ENCODE measurements around the gene SLC9C1.

Gene SLC9C1

DNA sequence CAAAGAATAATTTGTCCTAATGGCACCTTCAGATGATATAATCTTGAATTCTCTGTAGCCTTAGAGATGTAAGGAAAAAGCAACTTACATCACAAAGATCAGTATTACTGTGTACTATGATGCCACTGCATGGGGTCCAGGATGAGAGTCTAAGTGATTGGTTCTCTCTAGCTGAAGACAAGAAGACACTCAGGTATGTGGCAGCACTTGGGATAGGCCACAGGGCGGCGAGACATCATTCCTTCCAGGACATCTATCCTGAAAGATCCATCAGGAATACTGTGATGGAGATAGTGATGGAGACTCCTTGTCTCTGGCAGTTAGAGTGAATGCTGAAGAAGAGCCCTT lies 41.4 kb upstream of the SLC9C1 start:
- H3K4me3 ChIP-seq (ENCODE audit: low read depth, low read length): no peak overlapping the region
- no peak for DNase-seq (ENCODE audit: low read depth)
- TF ChIP-seq, protein P1, sequence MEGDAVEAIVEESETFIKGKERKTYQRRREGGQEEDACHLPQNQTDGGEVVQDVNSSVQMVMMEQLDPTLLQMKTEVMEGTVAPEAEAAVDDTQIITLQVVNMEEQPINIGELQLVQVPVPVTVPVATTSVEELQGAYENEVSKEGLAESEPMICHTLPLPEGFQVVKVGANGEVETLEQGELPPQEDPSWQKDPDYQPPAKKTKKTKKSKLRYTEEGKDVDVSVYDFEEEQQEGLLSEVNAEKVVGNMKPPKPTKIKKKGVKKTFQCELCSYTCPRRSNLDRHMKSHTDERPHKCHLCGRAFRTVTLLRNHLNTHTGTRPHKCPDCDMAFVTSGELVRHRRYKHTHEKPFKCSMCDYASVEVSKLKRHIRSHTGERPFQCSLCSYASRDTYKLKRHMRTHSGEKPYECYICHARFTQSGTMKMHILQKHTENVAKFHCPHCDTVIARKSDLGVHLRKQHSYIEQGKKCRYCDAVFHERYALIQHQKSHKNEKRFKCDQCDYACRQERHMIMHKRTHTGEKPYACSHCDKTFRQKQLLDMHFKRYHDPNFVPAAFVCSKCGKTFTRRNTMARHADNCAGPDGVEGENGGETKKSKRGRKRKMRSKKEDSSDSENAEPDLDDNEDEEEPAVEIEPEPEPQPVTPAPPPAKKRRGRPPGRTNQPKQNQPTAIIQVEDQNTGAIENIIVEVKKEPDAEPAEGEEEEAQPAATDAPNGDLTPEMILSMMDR (IDR thresholded peaks at IDR 0.05; ENCODE audit: control insufficient read depth, extremely low read depth, insufficient read depth): no peak

DNA sequence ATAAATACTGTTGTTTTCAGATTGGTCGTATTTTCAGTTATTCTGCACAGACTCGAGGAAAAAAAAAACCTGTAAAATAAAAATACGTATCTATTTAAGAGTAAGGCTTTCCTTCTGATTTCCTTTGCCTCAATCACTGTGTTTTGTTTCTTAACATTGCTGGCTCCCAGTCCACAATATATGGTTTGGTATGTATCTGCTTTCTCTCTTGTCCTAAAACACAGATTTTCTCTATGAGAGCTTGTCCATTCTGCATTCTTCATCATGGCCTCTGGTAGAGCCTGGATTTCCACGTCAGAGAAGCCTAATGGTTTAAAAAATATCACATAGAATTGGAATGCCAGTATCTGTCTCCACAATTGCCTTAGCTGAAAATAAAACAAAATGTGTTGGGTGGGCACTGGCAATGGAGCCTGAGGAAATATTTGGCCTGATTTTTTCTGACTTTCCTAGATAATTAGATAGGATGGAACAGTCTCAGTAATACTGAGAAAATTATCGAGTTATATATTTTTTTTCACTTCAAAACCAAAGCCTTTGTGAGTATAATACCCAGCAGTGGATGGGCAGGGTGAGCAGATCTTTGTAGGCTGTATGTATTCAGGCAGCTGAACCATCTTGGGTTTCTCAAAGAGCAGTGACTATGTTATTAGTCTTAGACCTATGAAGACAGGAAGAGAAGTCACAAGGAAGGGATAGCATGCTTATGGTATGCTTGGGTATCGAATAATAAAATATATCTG lies 40.8 kb upstream of the SLC9C1 start:
- H3K4me3 ChIP-seq (ENCODE audit: low read depth, low read length): no peak overlapping the region

DNA sequence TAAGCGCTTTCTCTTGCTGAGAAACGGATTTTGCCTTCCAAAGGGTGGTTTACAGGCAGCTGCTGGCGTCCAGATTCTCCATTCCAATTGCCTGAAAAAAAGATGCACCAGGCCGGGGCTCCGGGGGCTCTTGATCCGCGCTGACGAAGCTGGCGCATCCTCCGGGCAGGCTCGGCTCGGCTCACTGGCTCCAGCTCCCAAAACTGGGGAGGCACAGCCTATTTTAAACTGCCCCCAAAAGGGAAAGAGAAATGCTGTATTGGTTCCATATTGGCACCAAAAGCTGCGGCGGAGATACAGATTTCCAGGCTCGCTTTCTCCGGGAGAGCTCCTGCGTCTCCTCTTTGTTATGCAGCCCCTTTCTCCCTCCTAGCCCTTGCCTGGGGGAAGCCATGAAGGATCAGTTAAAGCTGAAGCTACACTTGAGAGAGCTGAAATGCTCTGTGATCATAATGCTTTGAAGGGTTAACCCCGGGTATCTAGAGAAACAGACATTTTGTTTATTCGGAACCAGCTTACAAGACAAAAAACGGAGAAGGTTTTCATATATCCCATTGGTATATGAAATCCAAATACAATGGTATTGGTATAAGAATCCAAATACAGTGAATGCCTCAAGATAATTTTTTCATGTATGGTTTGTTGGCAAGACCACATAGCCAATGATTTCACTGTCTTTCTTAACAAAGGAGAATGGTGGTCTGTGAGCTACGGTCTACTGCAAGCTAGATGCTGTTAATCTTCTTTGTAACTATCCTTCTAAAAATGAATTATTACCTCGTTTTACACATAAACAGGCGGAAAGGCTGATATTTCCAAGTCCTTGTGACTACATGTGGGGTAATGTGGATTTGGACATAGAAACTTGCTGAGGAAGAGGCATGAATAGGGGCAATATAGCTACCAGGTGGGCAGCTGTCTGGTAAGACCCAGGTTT lies 39.6 kb upstream of the SLC9C1 start:
- TF ChIP-seq, protein P1 (IDR thresholded peaks at IDR 0.05; ENCODE audit: control insufficient read depth, extremely low read depth, insufficient read depth): no peak
- no peak for DNase-seq (ENCODE audit: low read depth)
- no peak overlapping the region for H3K4me3 ChIP-seq (ENCODE audit: low read depth, low read length)

More for the DNA sequence above, 40.8 kb upstream of the SLC9C1 start:
- TF ChIP-seq, protein P1 (IDR thresholded peaks at IDR 0.05; ENCODE audit: control insufficient read depth, extremely low read depth, insufficient read depth): no peak
- no peak for DNase-seq (ENCODE audit: low read depth)

DNA sequence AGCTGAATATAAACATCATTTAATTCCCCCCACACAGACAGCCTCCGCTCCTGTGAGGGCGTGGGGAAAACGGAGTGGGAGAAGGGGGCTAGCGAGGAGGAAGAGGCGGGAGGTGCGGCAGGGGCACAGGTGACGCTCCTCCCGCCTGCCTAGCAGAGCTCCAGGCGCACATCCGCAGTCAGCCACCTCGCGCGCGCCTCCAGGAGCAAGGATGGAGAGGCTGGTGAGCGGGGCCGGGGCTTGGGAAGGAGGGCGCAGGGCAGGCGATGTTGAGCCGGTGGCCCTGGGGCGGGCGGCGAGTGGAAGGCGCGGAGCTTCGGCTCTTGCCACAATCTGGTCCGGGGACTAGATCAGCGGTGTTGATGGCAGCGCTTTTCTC lies 39.0 kb upstream of the SLC9C1 start, which contains the start of gene CD200:
CD200 (plus strand) TSS at position 155 of the 379 bp plus-strand sequence; CDS start at position 212, 57 bp downstream.
- no peak within 1 kb of the TSS for H3K4me3 ChIP-seq (ENCODE audit: low read depth, low read length)
- DNase-seq (ENCODE audit: low read depth): no peak
- TF ChIP-seq, protein P1 (IDR thresholded peaks at IDR 0.05; ENCODE audit: control insufficient read depth, extremely low read depth, insufficient read depth): no peak

DNA sequence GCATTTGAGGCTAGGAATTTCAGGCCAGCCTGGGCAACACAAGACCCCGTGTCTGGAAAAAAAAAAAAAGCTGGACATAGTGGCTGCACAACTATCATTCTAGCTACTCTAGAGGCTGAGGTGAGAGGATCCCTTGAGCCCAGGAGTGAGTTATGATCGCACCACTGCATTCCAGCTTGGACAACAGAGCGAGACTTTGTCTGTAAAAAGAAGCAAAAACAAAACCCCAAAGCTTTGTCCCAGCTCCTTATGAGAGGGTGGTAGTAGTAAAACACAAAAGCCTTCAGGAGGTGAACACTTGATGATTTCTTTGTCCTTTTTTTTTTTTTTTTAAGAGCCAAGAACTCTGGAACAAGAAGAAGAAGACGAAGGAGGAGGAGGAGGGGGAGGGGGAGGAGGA lies 37.8 kb upstream of the SLC9C1 start:
- no peak overlapping the region for H3K4me3 ChIP-seq (ENCODE audit: low read depth, low read length)
- DNase-seq (ENCODE audit: low read depth): no peak
- TF ChIP-seq, protein P1 (IDR thresholded peaks at IDR 0.05; ENCODE audit: control insufficient read depth, extremely low read depth, insufficient read depth): no peak

DNA sequence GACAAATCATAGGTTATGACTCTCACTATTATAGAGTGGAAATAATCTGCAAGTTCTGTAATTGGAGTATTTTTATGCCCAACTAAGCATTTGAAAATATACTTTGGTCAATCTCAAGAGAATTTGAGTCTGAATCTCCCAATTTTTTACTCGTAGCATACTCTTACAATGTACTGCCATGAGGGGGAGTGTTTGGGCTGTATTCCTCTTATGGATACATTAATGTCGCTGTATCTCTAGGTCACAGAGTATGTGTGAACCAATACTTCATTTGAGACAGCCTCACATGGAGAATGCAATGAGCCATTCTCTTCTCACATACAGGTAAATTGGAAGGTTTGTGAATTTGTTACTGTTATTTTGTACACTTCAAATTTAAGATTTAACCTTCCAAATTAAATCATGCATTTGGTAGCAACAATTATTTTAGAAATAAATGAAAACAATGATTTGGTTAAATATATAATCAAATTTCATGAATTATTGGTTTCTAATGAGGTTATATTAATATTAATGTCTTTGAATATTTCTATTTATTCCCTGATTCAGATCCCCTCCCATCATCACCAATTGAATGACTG lies 33.4 kb upstream of the SLC9C1 start:
- peak; percentile 42 for DNase-seq (ENCODE audit: low read depth)
- no peak overlapping the region for H3K4me3 ChIP-seq (ENCODE audit: low read depth, low read length)
- TF ChIP-seq, protein P1 (IDR thresholded peaks at IDR 0.05; ENCODE audit: control insufficient read depth, extremely low read depth, insufficient read depth): peak; percentile 70

All from LNCaP clone FGC (cell line).